Pancreas (tissue), 10 donors: ENCODE data around the gene ZFR2. TPM values are rescaled to one million over a fixed set of nuclear protein-coding genes. Genes with fewer than 3 reads are reported as not detected.

Source experiments
- ATAC-seq, 4 donors: fragments of 200-7000 bp; cut with Tn5 transposase; one replicate each; pipeline versions ENCODE4 v1.8.0 to v1.9.1; 2020; ENCODE audit warnings: mild to moderate bottlenecking in 4 of 4, moderate library complexity in 4 of 4
- DNase-seq, 6 donors: peaks; one replicate each; pipeline ENCODE4 v3.0.0-alpha.2; 2020
- FAIRE-seq: peaks from 2 replicates; lab custom pipeline; 2012; peaks lifted over from hg19 to GRCh38; lab: Jason Lieb, UNC
- H3K27ac ChIP-seq, 4 donors: fragments of 200-600 bp; sonication (generic); 1 replicate in 3 of 4; 2 replicates in 1 of 4; pipeline versions ENCODE4 v1.5.0 to v1.8.0; 2020
- H3K27me3 ChIP-seq, 4 donors: fragments of 200-600 bp; one replicate each; pipeline ENCODE4 v1.8.0; 2021
- H3K36me3 ChIP-seq, 3 donors: fragments of 200-600 bp; sonication (generic) in 1 of 3; one replicate each; pipeline versions ENCODE4 v1.5.0 to v1.8.0; 2020 to 2021
- H3K4me1 ChIP-seq, 3 donors: fragments of 200-600 bp; one replicate each; pipeline ENCODE4 v1.8.0; 2021
- H3K4me3 ChIP-seq, 4 donors: fragments of 200-600 bp; sonication (generic) in 2 of 4; one replicate each; pipeline versions ENCODE4 v1.5.0 to v1.8.0; 2020 to 2021
- H3K9me3 ChIP-seq, 4 donors: fragments of 200-600 bp; one replicate each; pipeline ENCODE4 v1.8.0; 2021
- WGBS, 2 donors: extraction: QIAGEN DNeasy Blood & Tissue Kit; methylation state at CpG; one replicate each; pipeline ENCODE4 v1.1.7; 2013; 5-methylcytosine and 5-hydroxymethylcytosine counted together
- intact Hi-C, 3 donors: fragments of 100-400 bp; cut with DNase I; formaldehyde crosslinking; loops; one replicate each; pipeline versions ENCODE4 v1.11.1 to v1.14.2; 2022
- polyA plus RNA-seq, 2 donors: library from polyadenylated mRNA; stranded (reverse); fragments of 200-250 nt; gene quantifications; one replicate each; pipeline ENCODE4 v1.2.3, GENCODE V29; 2013
- total RNA-seq, 6 donors: library from RNA; stranded (reverse); fragmentation: NEBNext Ultra II Directional in 4 of 6; extraction: Animal tissue kit (Norgen Biotek cat#: 25700) in 4 of 6; gene quantifications; one replicate each; pipeline versions ENCODE4 v1.2.1 to v1.2.4, GENCODE V29; 2021 to 2023
- TF ChIP-seq, protein P1 (sequence below), 4 donors: fragments of 200-600 bp; sonication (generic) in 3 of 4; IDR thresholded peaks; one replicate each; pipeline versions ENCODE4 v1.5.0 to v1.8.0; 2021; ENCODE audit warnings: antibody characterized with exemption in 4 of 4
- donor health status: healthy with polysubstance abuse.
- donor health status: DM: no; HTN: no; CAD: no; lungs with moderate emphysema.
- donor health status: DM: no; HTN: no; CAD: no.
- donor health status: control.
- donor health status: control.
- donor health status: Bipolar disorder and iron deficiency.
- donor health status: DM: yes; HTN: yes; CAD: no.
- donor health status: DM: no; HTN: no; CAD: no.
- donor health status: DM: no; HTN: no; CAD: no.
- donor health status: DM: yes; HTN: yes; CAD: no.

ZFR2 gene
- total and polyA plus RNA-seq, 8 donors = 0.06 to 3.1 (median 0.34) TPM; not detected in 2

DNA sequence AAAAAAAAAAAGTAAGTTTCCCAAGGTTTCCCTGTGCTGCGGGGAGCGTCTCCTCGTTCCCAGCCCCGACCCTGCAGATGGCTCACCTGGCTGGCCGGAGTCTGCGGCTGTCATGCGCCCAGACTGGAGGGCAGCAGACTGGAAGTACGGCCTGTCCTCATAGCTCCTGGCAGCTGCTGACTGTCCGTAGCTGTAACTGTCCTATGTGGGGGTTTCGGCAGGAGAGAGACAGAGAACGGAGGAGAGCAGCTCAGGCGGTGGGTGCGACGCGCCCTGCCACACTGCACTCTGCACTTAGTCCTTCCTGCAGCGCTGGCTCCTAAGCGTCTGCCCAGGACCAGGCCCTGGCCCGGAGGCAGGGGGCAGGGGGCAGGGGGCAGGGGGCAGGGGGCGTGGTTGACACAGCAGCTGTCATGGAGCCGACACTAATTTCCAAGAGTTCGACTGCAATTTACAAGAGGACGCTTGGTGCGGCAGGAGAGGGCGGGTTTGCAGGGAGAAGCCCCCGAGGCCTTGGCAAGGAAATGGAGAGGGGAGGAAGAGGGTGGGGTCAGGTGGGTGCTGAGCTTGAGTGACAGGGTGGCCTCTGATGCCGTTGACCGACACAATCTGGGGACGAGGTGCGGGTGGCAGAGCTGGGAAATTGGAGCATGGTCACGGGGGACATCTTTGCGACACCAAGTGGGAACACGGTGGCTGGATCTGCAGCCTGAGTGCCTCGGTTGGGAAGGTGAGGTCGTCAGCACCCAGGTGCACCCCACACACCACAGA is 35.1 kb downstream of the ZFR2 start:
- WGBS, 2 donors = 55 to 58% methylated on average over 32 to 34 of the region's 34 CpGs
- no peak for ATAC-seq
- Histone ChIP-seq H3K4me1 (no peaks in the 10 kb centered on the region), H3K36me3 (no peaks in the 10 kb centered on the region), H3K9me3 (no peaks in the 10 kb centered on the region), H3K27ac (no peak overlapping the region), H3K4me3 (no peak overlapping the region), H3K27me3 (no peaks in the 10 kb centered on the region)
- DNase-seq = no peak
- TF ChIP-seq, protein P1, sequence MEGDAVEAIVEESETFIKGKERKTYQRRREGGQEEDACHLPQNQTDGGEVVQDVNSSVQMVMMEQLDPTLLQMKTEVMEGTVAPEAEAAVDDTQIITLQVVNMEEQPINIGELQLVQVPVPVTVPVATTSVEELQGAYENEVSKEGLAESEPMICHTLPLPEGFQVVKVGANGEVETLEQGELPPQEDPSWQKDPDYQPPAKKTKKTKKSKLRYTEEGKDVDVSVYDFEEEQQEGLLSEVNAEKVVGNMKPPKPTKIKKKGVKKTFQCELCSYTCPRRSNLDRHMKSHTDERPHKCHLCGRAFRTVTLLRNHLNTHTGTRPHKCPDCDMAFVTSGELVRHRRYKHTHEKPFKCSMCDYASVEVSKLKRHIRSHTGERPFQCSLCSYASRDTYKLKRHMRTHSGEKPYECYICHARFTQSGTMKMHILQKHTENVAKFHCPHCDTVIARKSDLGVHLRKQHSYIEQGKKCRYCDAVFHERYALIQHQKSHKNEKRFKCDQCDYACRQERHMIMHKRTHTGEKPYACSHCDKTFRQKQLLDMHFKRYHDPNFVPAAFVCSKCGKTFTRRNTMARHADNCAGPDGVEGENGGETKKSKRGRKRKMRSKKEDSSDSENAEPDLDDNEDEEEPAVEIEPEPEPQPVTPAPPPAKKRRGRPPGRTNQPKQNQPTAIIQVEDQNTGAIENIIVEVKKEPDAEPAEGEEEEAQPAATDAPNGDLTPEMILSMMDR (IDR thresholded peaks at IDR 0.05) = no peak
- FAIRE-seq = no peak
- intact Hi-C loops = no loop called here

DNA sequence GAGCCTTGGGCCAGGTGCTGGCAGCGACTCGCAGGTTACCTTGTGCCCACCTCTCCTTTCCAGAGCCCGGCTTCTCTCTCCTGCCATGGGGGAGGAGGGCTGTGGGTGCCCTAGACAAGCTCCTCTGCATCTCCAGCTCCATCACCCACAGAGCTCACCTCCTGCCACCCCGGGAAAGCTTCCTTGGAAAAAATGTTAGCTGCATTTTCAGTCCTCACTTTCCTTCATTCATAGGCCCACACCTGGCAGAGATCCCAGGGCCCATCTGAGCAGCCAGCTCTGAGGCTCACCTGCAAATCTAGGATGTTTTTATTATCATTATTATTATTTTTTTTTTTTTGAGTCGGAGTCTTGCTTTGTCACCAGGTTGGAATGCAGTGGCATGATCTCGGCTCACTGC is 36.8 kb downstream of the ZFR2 start:
- no peak overlapping the region for H3K27ac ChIP-seq
- intact Hi-C loops = no loop called here
- 63 to 73% methylated on average over 6 of the region's 6 CpGs for WGBS, 2 donors
- no peaks in the 10 kb centered on the region for H3K36me3 ChIP-seq
- TF ChIP-seq, protein P1 (IDR thresholded peaks at IDR 0.05) = no peak
- DNase-seq (no peak), FAIRE-seq (no peak), ATAC-seq (no peak)
- H3K4me3 ChIP-seq = no peak overlapping the region
- no peaks in the 10 kb centered on the region for H3K27me3 ChIP-seq
- no peaks in the 10 kb centered on the region for H3K4me1 ChIP-seq
- H3K9me3 ChIP-seq = no peaks in the 10 kb centered on the region

DNA sequence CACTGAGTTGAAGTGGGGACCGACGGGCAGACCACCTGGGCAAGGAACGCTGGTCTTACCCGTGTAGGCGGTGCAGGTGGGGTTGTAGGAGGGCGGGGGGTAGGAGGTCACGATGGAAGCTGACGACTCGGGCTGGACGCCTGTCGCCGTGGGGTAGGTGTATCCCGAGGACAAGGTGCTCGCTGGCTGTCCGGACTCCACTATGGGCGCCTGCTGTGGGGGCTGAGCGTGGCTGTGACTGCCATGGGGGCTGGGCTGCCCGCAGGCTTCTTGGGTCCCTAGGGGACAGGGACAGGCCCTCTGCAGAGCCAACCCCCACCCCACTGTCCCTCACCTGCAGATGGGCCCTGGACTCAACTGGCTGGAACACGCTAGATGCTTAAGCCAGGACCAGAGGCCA is 37.2 kb downstream of the ZFR2 start:
- H3K27ac ChIP-seq = no peak overlapping the region
- ATAC-seq (no peak), FAIRE-seq (no peak), DNase-seq (peak in 1 of 6 donors; percentile 43)
- H3K27me3 ChIP-seq = no peaks in the 10 kb centered on the region
- no peaks in the 10 kb centered on the region for H3K36me3 ChIP-seq
- H3K4me1 ChIP-seq = no peaks in the 10 kb centered on the region
- 39 to 46% methylated on average over 19 of the region's 19 CpGs for WGBS, 2 donors
- no peak overlapping the region for H3K4me3 ChIP-seq
- intact Hi-C loops = no loop called here
- H3K9me3 ChIP-seq = no peaks in the 10 kb centered on the region
- TF ChIP-seq, protein P1 (IDR thresholded peaks at IDR 0.05) = no peak

DNA sequence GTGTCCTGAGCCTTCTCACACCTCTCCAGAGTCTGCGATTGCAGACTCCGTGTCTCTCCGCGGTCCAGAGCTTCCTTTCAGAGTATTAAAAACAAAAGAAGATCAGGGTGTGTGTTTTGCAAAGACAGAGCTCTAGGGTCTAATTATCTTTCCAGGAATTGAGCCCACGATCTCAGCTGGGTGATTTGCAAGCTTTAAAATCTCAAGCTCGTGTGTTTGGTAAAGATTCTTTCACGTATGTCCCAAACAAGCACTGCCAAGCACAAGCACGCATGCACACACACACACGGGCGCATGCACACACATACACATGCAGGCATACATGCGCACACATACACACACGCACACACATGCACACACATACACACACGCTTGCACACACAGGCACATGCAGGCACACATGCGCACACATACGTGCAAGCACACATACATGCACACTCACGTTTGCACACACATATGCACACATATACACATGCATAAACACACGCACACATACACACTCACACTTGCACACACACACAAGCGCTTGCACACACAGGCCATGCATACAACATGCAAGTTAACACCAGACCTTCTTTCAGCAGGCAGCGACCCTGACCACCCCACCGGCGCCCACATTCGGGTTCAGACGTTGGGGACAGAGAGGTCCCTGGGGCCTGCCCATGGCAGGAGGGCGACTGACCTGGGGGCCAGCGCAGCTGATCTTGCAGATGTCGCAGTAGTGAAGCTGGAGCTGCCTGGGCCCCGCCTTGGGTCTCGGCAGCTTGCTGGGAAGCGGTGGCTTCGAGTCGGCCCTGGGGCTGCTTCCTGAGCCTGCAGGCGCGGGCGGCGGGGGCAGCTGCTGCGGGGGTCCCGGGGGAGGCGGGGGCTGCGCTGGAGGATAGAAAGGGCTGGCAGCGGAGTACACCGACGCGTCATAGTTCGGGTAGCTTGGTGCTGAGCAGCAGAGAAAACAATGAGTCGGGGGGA is 37.9 kb downstream of the ZFR2 start:
- intact Hi-C loops = no loop called here
- Histone ChIP-seq H3K27me3 (no peaks in the 10 kb centered on the region), H3K4me3 (no peak overlapping the region), H3K36me3 (no peaks in the 10 kb centered on the region), H3K4me1 (no peaks in the 10 kb centered on the region), H3K27ac (no peak overlapping the region), H3K9me3 (no peaks in the 10 kb centered on the region)
- FAIRE-seq = no peak
- no peak for DNase-seq
- no peak for ATAC-seq
- TF ChIP-seq, protein P1 (IDR thresholded peaks at IDR 0.05) = no peak
- 50 to 63% methylated on average over 44 to 45 of the region's 45 CpGs for WGBS, 2 donors
